Measurements from ENCODE around the gene SORCS1. TPM values are rescaled to one million over a fixed set of nuclear protein-coding genes. Genes with fewer than 3 reads are reported as not detected.

SORCS1 gene
- total and polyA plus RNA-seq, 2 experiments from 2014 or later = 2.9 to 8.9 TPM

DNA sequence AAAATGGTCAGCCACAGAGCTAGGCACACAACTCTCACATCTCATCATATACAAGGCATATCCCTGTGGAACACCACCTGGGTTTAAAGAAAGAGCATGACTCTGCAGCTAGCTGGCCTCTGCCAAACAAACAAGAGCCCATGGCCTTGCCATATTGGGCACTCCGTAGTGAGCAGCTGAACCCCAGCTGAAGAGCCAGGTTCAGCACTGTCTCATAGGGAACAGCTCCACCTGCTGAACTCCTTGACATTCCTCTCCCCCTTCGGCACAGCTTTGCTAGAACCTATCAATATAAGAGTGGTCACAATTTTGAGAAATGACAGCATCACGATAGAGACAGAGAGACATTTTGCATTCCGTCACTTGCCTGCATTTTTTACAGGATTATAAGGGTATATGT, 20.0 kb downstream of the SORCS1 start:
- no peak overlapping the region for H3K4me2 ChIP-seq
- H3K27ac Mint-ChIP-seq = no peak overlapping the region
- DNase-seq (ENCODE audit: low spot score) = peak; percentile 66
- H4K20me1 ChIP-seq (replicated peaks; ENCODE audit: insufficient read depth) = peaks cover 3% of the 10 kb centered on the region; the same call in 1 of the 2 replicates
- H3K36me3 Mint-ChIP-seq (ENCODE audit: low read depth) = no peaks in the 10 kb centered on the region
- H3K4me1 Mint-ChIP-seq = peaks cover 10% of the 10 kb centered on the region
- H2AFZ ChIP-seq = no peak overlapping the region
- H3K9me3 Mint-ChIP-seq = no peaks in the 10 kb centered on the region
- no peaks in the 10 kb centered on the region for H3K9me2 ChIP-seq (ENCODE audit: insufficient read depth)
- H3K27me3 Mint-ChIP-seq (ENCODE audit: insufficient read depth, low read depth, poor library complexity) = peaks cover 5% of the 10 kb centered on the region
- no peaks in the 10 kb centered on the region for H3K79me2 ChIP-seq (replicated peaks; ENCODE audit: insufficient read depth)
- H3K4me3 Mint-ChIP-seq = no peak overlapping the region
- 0 out of 2 replicates have a peak, but pooled peaks cover 4% of the 10 kb centered on the region for H3K4me1 ChIP-seq (ENCODE audit: insufficient read depth)
- TF ChIP-seq REST (IDR thresholded peaks at IDR 0.05; ENCODE audit: unreplicated experiment) (peak; percentile 75), ETS1 (IDR thresholded peaks at IDR 0.05) (no peak), JUNB (IDR thresholded peaks at IDR 0.05; ENCODE audit: unreplicated experiment) (no peak)
- TF ChIP-seq, protein P1, sequence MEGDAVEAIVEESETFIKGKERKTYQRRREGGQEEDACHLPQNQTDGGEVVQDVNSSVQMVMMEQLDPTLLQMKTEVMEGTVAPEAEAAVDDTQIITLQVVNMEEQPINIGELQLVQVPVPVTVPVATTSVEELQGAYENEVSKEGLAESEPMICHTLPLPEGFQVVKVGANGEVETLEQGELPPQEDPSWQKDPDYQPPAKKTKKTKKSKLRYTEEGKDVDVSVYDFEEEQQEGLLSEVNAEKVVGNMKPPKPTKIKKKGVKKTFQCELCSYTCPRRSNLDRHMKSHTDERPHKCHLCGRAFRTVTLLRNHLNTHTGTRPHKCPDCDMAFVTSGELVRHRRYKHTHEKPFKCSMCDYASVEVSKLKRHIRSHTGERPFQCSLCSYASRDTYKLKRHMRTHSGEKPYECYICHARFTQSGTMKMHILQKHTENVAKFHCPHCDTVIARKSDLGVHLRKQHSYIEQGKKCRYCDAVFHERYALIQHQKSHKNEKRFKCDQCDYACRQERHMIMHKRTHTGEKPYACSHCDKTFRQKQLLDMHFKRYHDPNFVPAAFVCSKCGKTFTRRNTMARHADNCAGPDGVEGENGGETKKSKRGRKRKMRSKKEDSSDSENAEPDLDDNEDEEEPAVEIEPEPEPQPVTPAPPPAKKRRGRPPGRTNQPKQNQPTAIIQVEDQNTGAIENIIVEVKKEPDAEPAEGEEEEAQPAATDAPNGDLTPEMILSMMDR (conservative IDR thresholded peaks at IDR 0.05; ENCODE audit: low read depth in 2 of 2) = peak; percentile 19 to 66; a peak in 2 of 4 replicates
- peak; percentile 93 for ATAC-seq
- H3K36me3 ChIP-seq (ENCODE audit: insufficient read depth) = no peaks in the 10 kb centered on the region
- no peaks in the 10 kb centered on the region for H3K27me3 ChIP-seq (ENCODE audit: insufficient read depth)
- no peaks in the 10 kb centered on the region for H3F3A ChIP-seq (replicated peaks; ENCODE audit: low read depth)
- no peak overlapping the region for H3K4me3 ChIP-seq
- H3K27ac ChIP-seq (ENCODE audit: low read depth) = no peak overlapping the region

GRCh38 chr10:107141524-107142061, 22.9 kb downstream of the SORCS1 start:
- Histone ChIP-seq H3K27ac (ENCODE audit: low read depth) (no peak overlapping the region), H3K27me3 (ENCODE audit: insufficient read depth) (no peaks in the 10 kb centered on the region), H3K79me2 (replicated peaks; ENCODE audit: insufficient read depth) (no peaks in the 10 kb centered on the region), H3K4me3 (no peak overlapping the region), H3K36me3 (ENCODE audit: insufficient read depth) (no peaks in the 10 kb centered on the region), H2AFZ (no peak overlapping the region), H3F3A (replicated peaks; ENCODE audit: low read depth) (no peaks in the 10 kb centered on the region), H3K9me2 (ENCODE audit: insufficient read depth) (no peaks in the 10 kb centered on the region; the same call in 1 of the 2 replicates), H3K4me2 (no peak overlapping the region), H3K4me1 (ENCODE audit: insufficient read depth) (peaks cover 8% of the 10 kb centered on the region; the same call in 1 of the 2 replicates), H4K20me1 (replicated peaks; ENCODE audit: insufficient read depth) (0 out of 2 replicates have a peak, but pooled peaks cover 3% of the 10 kb centered on the region)
- no peak overlapping the region for H3K27ac Mint-ChIP-seq
- H3K4me3 Mint-ChIP-seq = no peak overlapping the region
- H3K36me3 Mint-ChIP-seq (ENCODE audit: low read depth) = no peaks in the 10 kb centered on the region
- H3K27me3 Mint-ChIP-seq (ENCODE audit: insufficient read depth, low read depth, poor library complexity) = peaks cover 5% of the 10 kb centered on the region
- H3K4me1 Mint-ChIP-seq = peaks cover 13% of the 10 kb centered on the region
- ATAC-seq (0 out of 3 replicates have a peak, but pooled peaks have one; percentile 28), DNase-seq (ENCODE audit: low spot score) (no peak)
- H3K9me3 Mint-ChIP-seq = no peaks in the 10 kb centered on the region
- TF ChIP-seq JUNB (IDR thresholded peaks at IDR 0.05; ENCODE audit: unreplicated experiment) = no peak
- no peak for TF ChIP-seq CREB1 (CRISPR knock-in tag; IDR thresholded peaks at IDR 0.05; ENCODE audit: low read depth)
- TF ChIP-seq REST (IDR thresholded peaks at IDR 0.05; ENCODE audit: unreplicated experiment) = no peak

Data from GM23338 (cell line).